Activated CD4-positive, alpha-beta T cell treated with anti-CD3 and anti-CD28 coated beads, Interleukin-2, amount 50 U/mL, for 4 hours (primary cell): ENCODE results near the gene SRSF12.
"Not testable (repeated sequence)": the region's sequence is repeated elsewhere in the genome, so short reads cannot be mapped to it uniquely, and the experiment has no call there.

Experiments
- DNase-seq, 2 experiments: peaks; one replicate each; pipeline ENCODE4 v3.0.0-alpha.2; 2020

SRSF12 gene

GRCh38 chr6:89069536-89070163, 48.2 kb downstream of the SRSF12 start:
- no peak for DNase-seq

- no peak for DNase-seq
These were observed 49.2 kb downstream of the SRSF12 start for GRCh38 chr6:89068695-89069094.

- no peak for DNase-seq
These were observed 50.1 kb downstream of the SRSF12 start for GRCh38 chr6:89067796-89068195.

- no peak for DNase-seq
These were observed 50.8 kb downstream of the SRSF12 start for GRCh38 chr6:89066940-89067646.

GRCh38 chr6:89066121-89066520, 51.8 kb downstream of the SRSF12 start:
- DNase-seq, result not testable (repeated sequence)

GRCh38 chr6:89064931-89065330, 52.9 kb downstream of the SRSF12 start:
- not testable (repeated sequence) for DNase-seq

GRCh38 chr6:89063881-89064280, 54.0 kb downstream of the SRSF12 start:
- no peak for DNase-seq

- no peak for DNase-seq
These were observed 58.6 kb downstream of the SRSF12 start for GRCh38 chr6:89059227-89059626.

- no peak for DNase-seq
These were observed 59.2 kb downstream of the SRSF12 start for GRCh38 chr6:89058627-89059026.

- DNase-seq, result no peak
These were observed 60.1 kb downstream of the SRSF12 start for GRCh38 chr6:89057759-89058158.

- no peak for DNase-seq
These were observed 63.7 kb downstream of the SRSF12 start for GRCh38 chr6:89054208-89054607.

- DNase-seq, result no peak
These were observed 66.2 kb downstream of the SRSF12 start for GRCh38 chr6:89051676-89052075.

- DNase-seq, result no peak
These were observed 67.2 kb downstream of the SRSF12 start for GRCh38 chr6:89050697-89051096.

GRCh38 chr6:89050155-89050554, 67.7 kb downstream of the SRSF12 start:
- DNase-seq, result no peak

- DNase-seq, result no peak
These were observed 68.9 kb downstream of the SRSF12 start for GRCh38 chr6:89048985-89049384.

- no peak for DNase-seq
These were observed 69.5 kb downstream of the SRSF12 start for GRCh38 chr6:89048288-89048923.

- DNase-seq, result no peak
These were observed 70.4 kb downstream of the SRSF12 start for GRCh38 chr6:89047473-89047872.
